Liver (tissue), 3 donors: ENCODE measurements around the gene CEP170.

Experiments used
- ATF3 ChIP-seq: IDR thresholded peaks from 2 replicates; pipeline ENCODE4 v1.6.1; 2016; ENCODE audit warnings: antibody characterized with exemption
- GABPA ChIP-seq, 2 donors: IDR thresholded peaks in 1 of 2; conservative IDR thresholded peaks in 1 of 2; 2 replicates each; pipeline ENCODE4 v1.6.1; 2016; ENCODE audit warnings: antibody characterized with exemption in 2 of 2, mild to moderate bottlenecking in 1 of 2, moderate library complexity in 1 of 2
- JUND ChIP-seq, 2 donors: IDR thresholded peaks; 2 replicates each; pipeline ENCODE4 v1.6.1; 2016; ENCODE audit warnings: antibody characterized with exemption in 2 of 2
- NR2F2 ChIP-seq: IDR thresholded peaks from 2 replicates; pipeline ENCODE4 v1.6.1; 2016; ENCODE audit warnings: antibody characterized with exemption
- REST ChIP-seq: IDR thresholded peaks from 2 replicates; pipeline ENCODE4 v1.6.1; 2016; ENCODE audit warnings: antibody characterized with exemption, mild to moderate bottlenecking
- SP1 ChIP-seq: IDR thresholded peaks from 2 replicates; pipeline ENCODE4 v1.6.1; 2018; ENCODE audit warnings: antibody characterized with exemption, mild to moderate bottlenecking
- TAF1 ChIP-seq: conservative IDR thresholded peaks from 2 replicates; pipeline ENCODE4 v1.6.1; 2016; ENCODE audit warnings: antibody characterized with exemption, mild to moderate bottlenecking
- YY1 ChIP-seq: IDR thresholded peaks from 2 replicates; pipeline ENCODE4 v1.6.1; 2016; ENCODE audit warnings: antibody characterized with exemption, mild to moderate bottlenecking
- TF ChIP-seq, protein P1 (sequence below): fragments of 150-350 bp; IDR thresholded peaks from 2 replicates; pipeline ENCODE4 v1.5.1; 2017; ENCODE audit warnings: improper control_type of control experiment, low read depth, low read length; ENCODE audit not compliant: missing input control
- TF ChIP-seq, protein P2 (sequence below): IDR thresholded peaks from 2 replicates; pipeline ENCODE4 v1.6.1; 2016; ENCODE audit warnings: antibody characterized with exemption
- TF ChIP-seq, protein P3 (sequence below): IDR thresholded peaks from 2 replicates; pipeline ENCODE4 v1.6.1; 2016; ENCODE audit warnings: antibody characterized with exemption
- donor health status: healthy.
- donor health status: healthy.

GRCh38 chr1:243288062-243288461, 33.0 kb upstream of the CEP170 start:
- TF ChIP-seq, protein P1, sequence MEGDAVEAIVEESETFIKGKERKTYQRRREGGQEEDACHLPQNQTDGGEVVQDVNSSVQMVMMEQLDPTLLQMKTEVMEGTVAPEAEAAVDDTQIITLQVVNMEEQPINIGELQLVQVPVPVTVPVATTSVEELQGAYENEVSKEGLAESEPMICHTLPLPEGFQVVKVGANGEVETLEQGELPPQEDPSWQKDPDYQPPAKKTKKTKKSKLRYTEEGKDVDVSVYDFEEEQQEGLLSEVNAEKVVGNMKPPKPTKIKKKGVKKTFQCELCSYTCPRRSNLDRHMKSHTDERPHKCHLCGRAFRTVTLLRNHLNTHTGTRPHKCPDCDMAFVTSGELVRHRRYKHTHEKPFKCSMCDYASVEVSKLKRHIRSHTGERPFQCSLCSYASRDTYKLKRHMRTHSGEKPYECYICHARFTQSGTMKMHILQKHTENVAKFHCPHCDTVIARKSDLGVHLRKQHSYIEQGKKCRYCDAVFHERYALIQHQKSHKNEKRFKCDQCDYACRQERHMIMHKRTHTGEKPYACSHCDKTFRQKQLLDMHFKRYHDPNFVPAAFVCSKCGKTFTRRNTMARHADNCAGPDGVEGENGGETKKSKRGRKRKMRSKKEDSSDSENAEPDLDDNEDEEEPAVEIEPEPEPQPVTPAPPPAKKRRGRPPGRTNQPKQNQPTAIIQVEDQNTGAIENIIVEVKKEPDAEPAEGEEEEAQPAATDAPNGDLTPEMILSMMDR = no peak
- TF ChIP-seq JUND (IDR thresholded peaks at IDR 0.05) (no peak), NR2F2 (no peak), REST (no peak), TAF1 (no peak), ATF3 (no peak), YY1 (no peak), SP1 (no peak), GABPA (IDR thresholded peaks at IDR 0.05 in 1 of 2, conservative IDR thresholded peaks at IDR 0.05 in 1 of 2) (no peak)
- TF ChIP-seq, protein P2, sequence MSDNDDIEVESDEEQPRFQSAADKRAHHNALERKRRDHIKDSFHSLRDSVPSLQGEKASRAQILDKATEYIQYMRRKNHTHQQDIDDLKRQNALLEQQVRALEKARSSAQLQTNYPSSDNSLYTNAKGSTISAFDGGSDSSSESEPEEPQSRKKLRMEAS = no peak
- TF ChIP-seq, protein P3, sequence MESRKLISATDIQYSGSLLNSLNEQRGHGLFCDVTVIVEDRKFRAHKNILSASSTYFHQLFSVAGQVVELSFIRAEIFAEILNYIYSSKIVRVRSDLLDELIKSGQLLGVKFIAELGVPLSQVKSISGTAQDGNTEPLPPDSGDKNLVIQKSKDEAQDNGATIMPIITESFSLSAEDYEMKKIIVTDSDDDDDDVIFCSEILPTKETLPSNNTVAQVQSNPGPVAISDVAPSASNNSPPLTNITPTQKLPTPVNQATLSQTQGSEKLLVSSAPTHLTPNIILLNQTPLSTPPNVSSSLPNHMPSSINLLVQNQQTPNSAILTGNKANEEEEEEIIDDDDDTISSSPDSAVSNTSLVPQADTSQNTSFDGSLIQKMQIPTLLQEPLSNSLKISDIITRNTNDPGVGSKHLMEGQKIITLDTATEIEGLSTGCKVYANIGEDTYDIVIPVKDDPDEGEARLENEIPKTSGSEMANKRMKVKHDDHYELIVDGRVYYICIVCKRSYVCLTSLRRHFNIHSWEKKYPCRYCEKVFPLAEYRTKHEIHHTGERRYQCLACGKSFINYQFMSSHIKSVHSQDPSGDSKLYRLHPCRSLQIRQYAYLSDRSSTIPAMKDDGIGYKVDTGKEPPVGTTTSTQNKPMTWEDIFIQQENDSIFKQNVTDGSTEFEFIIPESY = no peak
